GM21737 (cell line): ENCODE results near the gene TAP2.

ENCODE experiments used
- ATAC-seq: cut with Tn5 transposase; IDR thresholded peaks from one replicate; pipeline ENCODE4 v1.9.1; 2021; ENCODE audit warnings: mild to moderate bottlenecking, moderate library complexity; ENCODE audit not compliant: unreplicated experiment

TAP2 gene

DNA sequence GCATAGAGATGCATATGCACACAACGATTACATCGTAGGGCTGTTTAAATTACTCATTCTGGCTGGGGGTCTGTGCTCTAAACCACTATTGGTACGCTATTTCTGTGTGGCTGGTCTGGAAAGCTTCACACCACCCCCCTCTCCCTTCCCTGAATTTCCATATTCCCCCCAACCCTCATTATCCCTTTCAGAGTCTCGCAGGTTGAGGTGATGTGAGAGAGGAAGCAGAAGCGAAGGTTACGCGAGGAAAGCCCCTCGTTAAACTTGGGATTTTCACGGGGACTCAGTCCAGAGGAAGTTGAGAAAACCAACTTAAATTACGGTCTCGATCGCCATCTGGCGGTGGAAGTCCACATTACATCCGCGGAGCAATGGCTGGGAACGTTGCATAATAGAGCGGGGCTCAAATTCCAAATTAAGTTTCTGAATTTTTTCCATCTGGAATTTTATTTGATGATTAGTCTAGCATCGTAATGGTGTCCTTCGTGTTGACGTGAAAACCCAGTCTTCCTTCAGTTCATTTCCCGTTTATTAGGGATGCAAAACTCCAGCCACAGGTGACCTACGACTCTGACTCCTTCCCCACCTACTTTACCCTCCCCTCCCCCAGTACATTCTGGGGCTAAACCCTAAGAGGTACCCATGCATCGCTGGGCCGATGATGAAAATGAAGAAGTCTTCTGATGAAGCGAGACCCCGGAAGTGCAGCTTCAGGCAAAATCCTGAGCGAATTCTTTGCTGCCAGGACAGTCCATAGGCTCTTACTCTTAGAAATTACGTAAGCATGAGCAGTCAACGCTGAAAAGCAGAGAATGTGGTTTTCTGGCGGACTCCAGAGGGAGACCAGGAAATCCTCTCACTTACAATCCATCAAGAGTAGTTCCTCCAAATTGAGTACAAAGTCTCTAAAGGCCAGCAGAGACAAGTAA lies 41.4 kb downstream of the TAP2 start:
- peak; percentile 65 for ATAC-seq

GRCh38 chr6:32794510-32794909 lies 44.0 kb downstream of the TAP2 start:
- ATAC-seq = no peak

GRCh38 chr6:32792901-32793435 lies 45.6 kb downstream of the TAP2 start:
- no peak for ATAC-seq

DNA sequence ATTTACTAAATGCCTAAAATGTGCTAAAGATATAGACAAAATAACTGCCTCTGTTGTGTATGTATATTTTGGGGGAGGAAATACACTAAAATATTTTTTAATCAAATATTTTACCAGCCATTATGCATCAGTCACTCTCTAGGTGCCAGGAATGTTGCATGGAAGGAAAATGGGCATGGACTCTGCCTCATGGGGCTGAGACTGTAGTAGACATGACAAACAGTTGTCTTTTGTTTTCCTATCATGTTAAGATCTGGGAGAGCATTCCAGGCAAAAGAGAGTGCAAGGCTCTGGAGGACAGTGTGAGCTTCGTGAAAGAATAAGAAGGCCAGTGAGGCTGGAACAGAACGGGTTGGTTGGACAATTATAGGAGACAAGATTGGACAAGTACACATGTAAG lies 48.2 kb downstream of the TAP2 start:
- no peak for ATAC-seq
